Stimulated activated CD8-positive, alpha-beta memory T cell treated with anti-CD3 and anti-CD28 coated beads, Interleukin-15, amount 100 ng/mL, for 4 hours (primary cell): ENCODE data around the gene TGIF2.
"Not testable (repeated sequence)": the region's sequence is repeated elsewhere in the genome, so short reads cannot be mapped to it uniquely, and the experiment has no call there.

Experiments used
- DNase-seq, 2 donors: peaks; one replicate each; pipeline ENCODE4 v3.0.0-alpha.2; 2020; ENCODE audit warnings: low read depth in 2 of 2

The TGIF2 gene

GRCh38 chr20:36578356-36579041 lies 5.1 kb downstream of the TGIF2 start:
- DNase-seq: no peak

GRCh38 chr20:36579996-36580545 lies 6.7 kb downstream of the TGIF2 start:
- DNase-seq: no peak

GRCh38 chr20:36582322-36582721 lies 8.9 kb downstream of the TGIF2 start:
- no peak for DNase-seq

- no peak for DNase-seq
Measured at GRCh38 chr20:36582821-36583220, 9.4 kb downstream of the TGIF2 start.

- DNase-seq: no peak
Measured at GRCh38 chr20:36584018-36584481, 10.7 kb downstream of the TGIF2 start.

- no peak for DNase-seq
Measured at GRCh38 chr20:36585410-36586125, 12.2 kb downstream of the TGIF2 start.

GRCh38 chr20:36587388-36588070 lies 14.1 kb downstream of the TGIF2 start:
- DNase-seq: no peak

GRCh38 chr20:36591281-36591680 lies 17.9 kb downstream of the TGIF2 start:
- no peak for DNase-seq

- DNase-seq: peak; percentile 42 to 61
Measured at GRCh38 chr20:36591854-36592641, 18.7 kb downstream of the TGIF2 start.

GRCh38 chr20:36593347-36593929 lies 20.0 kb downstream of the TGIF2 start:
- no peak for DNase-seq

GRCh38 chr20:36599912-36600345 lies 26.5 kb downstream of the TGIF2 start:
- DNase-seq: no peak

GRCh38 chr20:36601540-36601939 lies 28.1 kb downstream of the TGIF2 start:
- DNase-seq: no peak

GRCh38 chr20:36604952-36605398 lies 31.6 kb downstream of the TGIF2 start:
- no peak for DNase-seq

GRCh38 chr20:36605399-36606157 lies 32.2 kb downstream of the TGIF2 start, which contains the start of gene RAB5IF:
TSS of gene RAB5IF (plus strand) at chr20:36605779. CDS start at chr20:36605952, 173 bp downstream.
- peak; percentile 99 for DNase-seq

GRCh38 chr20:36606158-36607066 lies 33.0 kb downstream of the TGIF2 start:
- DNase-seq: no peak

- no peak for DNase-seq
Measured at GRCh38 chr20:36607586-36608387, 34.4 kb downstream of the TGIF2 start.

GRCh38 chr20:36608388-36608728 lies 35.0 kb downstream of the TGIF2 start:
- DNase-seq: not testable (repeated sequence)

- no peak for DNase-seq
Measured at GRCh38 chr20:36611625-36612024, 38.2 kb downstream of the TGIF2 start.
